Measurements from ENCODE around the gene FBXL7. TPM values are rescaled to one million over a fixed set of nuclear protein-coding genes. Genes with fewer than 3 reads are reported as not detected.

Gene FBXL7
- total RNA-seq, 1 donor from 2014 or later: 4.4 TPM

DNA sequence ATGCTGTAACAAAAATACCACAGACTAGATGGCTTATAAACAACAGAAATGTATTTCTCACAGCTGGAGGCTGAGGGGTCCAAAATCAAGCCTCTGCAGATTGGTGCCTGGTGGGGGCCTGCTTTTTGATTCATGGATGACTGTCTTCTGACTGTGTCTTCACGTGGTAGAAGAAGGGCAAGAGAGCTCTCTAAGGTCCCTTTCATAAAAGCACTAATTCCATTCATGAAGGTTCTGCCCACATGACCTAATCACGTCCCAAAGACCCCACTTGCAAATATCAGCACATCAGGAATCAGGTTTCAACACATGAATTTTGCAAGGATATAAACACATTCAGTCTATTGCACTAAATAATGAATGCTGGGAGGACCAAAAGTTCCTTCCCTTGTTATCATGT is 401.2 kb downstream of the FBXL7 start:
- TF ChIP-seq, protein P1, sequence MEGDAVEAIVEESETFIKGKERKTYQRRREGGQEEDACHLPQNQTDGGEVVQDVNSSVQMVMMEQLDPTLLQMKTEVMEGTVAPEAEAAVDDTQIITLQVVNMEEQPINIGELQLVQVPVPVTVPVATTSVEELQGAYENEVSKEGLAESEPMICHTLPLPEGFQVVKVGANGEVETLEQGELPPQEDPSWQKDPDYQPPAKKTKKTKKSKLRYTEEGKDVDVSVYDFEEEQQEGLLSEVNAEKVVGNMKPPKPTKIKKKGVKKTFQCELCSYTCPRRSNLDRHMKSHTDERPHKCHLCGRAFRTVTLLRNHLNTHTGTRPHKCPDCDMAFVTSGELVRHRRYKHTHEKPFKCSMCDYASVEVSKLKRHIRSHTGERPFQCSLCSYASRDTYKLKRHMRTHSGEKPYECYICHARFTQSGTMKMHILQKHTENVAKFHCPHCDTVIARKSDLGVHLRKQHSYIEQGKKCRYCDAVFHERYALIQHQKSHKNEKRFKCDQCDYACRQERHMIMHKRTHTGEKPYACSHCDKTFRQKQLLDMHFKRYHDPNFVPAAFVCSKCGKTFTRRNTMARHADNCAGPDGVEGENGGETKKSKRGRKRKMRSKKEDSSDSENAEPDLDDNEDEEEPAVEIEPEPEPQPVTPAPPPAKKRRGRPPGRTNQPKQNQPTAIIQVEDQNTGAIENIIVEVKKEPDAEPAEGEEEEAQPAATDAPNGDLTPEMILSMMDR (IDR thresholded peaks at IDR 0.05; ENCODE audit: insufficient read depth, low read length, poor library complexity, severe bottlenecking): no peak
- Histone ChIP-seq H3K27me3 (ENCODE audit: control insufficient read depth, insufficient read depth, low read length) (no peaks in the 10 kb centered on the region), H3K36me3 (ENCODE audit: control insufficient read depth, insufficient read depth, low read length) (no peaks in the 10 kb centered on the region), H3K4me3 (ENCODE audit: low read depth, low read length) (no peak overlapping the region)
- no peak for DNase-seq (ENCODE audit: low read depth)

DNA sequence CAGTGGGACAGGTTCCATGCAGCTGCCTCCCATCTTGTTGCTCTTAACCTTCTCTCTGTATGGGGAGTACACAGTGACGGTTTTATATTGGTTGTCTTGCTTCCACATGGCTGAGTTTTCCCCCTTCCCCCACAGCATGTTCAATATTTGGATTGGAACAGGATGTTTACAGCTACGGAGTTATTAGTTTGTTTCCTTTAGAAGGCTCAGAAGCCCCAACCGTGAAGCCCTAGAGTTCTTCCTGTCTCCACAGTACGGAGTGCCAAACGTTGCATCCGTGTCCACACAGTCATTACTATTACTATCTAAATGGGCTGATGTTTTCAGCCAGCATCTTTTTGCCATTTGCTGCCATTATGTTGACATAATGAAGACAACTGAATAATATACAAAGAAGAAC is 402.1 kb downstream of the FBXL7 start:
- Histone ChIP-seq H3K27me3 (ENCODE audit: control insufficient read depth, insufficient read depth, low read length) (no peaks in the 10 kb centered on the region), H3K4me3 (ENCODE audit: low read depth, low read length) (no peak overlapping the region), H3K36me3 (ENCODE audit: control insufficient read depth, insufficient read depth, low read length) (no peaks in the 10 kb centered on the region)
- TF ChIP-seq, protein P1 (IDR thresholded peaks at IDR 0.05; ENCODE audit: insufficient read depth, low read length, poor library complexity, severe bottlenecking): no peak
- DNase-seq (ENCODE audit: low read depth): no peak

DNA sequence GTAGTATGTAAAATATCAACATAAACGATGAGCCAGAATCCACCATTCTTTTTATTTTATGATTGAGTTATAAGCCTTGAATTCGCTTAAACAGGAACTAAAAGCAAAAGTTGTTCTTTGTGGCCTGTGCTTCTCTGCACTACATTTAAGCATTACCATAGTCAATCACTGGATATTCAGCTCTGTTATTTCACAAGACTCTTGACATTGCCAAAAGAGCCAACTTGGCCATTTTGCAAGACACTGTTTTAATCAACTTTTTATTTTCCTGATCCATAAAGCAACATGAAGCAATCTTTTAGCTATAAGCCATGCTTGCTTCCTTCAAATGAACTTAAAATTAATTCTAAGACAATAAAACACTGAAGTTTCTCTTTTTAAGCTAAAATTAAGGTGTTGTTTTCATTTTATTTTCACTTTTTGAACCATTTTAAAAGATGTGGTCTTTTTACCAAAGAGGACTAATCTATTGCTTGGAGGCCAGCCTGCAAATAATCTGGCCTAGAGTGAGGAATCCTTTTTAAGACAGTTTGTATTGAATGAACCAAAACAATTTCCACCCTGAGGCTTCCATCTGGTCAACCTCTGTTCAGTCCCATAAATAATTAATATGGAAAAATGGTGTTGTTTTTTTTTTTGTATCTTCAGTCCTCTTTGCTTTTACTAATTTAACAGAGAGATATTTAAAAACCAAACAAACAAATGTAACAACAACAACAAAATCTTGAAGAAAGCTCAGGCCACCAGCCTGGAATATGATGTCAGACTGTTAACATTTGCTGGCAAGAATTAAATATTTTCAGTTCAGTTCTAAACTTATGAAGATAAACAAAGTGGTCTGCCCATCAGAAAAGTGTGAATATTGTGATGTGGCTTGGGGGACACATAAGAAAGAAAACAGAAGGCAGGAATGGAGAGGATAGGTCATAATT is 405.2 kb downstream of the FBXL7 start:
- H3K36me3 ChIP-seq (ENCODE audit: control insufficient read depth, insufficient read depth, low read length): no peaks in the 10 kb centered on the region
- TF ChIP-seq, protein P1 (IDR thresholded peaks at IDR 0.05; ENCODE audit: insufficient read depth, low read length, poor library complexity, severe bottlenecking): no peak
- H3K27me3 ChIP-seq (ENCODE audit: control insufficient read depth, insufficient read depth, low read length): no peaks in the 10 kb centered on the region
- DNase-seq (ENCODE audit: low read depth): no peak
- H3K4me3 ChIP-seq (ENCODE audit: low read depth, low read length): no peak overlapping the region

DNA sequence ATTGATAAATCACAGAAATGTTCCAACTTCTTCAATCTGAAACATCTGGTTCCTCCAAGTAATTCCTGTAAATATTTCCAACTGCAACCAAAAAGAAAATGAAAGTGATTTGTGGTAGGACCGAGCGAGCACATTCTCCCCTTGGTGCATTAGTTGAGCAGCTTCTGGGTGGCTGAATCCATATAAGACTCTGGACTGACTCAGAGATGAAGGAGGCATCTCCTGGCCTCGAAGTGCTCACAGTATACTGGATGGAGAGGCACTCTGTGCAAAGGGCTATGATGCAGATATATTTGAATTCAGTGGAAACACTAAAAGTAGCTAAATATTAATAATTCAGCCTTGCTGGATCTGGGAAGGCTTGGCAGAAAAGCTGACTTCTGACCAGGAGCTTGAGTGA is 414.7 kb downstream of the FBXL7 start:
- H3K27me3 ChIP-seq (ENCODE audit: control insufficient read depth, insufficient read depth, low read length): no peaks in the 10 kb centered on the region
- H3K4me3 ChIP-seq (ENCODE audit: low read depth, low read length): no peak overlapping the region
- no peak for DNase-seq (ENCODE audit: low read depth)
- TF ChIP-seq, protein P1 (IDR thresholded peaks at IDR 0.05; ENCODE audit: insufficient read depth, low read length, poor library complexity, severe bottlenecking): no peak
- no peaks in the 10 kb centered on the region for H3K36me3 ChIP-seq (ENCODE audit: control insufficient read depth, insufficient read depth, low read length)

DNA sequence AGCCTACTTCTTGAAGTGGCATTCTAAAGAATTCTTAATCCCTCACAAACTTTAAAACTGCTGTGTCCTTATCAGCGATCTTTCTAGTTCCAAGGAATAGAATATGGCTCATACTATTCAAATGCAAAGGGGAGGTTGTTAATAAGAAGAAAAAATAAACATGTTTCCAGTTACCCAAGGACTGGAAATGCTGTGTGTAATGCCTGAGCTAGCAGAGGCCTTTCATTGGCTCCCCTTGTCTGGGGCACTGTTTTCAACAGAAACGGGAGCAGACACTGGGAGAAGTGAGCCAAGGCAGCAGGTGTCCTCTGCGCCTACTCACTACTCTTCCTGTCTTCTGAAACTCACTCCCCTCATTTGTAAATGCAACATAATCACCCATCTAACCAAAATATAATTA is 426.6 kb downstream of the FBXL7 start:
- no peak for DNase-seq (ENCODE audit: low read depth)
- Histone ChIP-seq H3K4me3 (ENCODE audit: low read depth, low read length) (no peak overlapping the region), H3K27me3 (ENCODE audit: control insufficient read depth, insufficient read depth, low read length) (no peaks in the 10 kb centered on the region), H3K36me3 (ENCODE audit: control insufficient read depth, insufficient read depth, low read length) (no peaks in the 10 kb centered on the region)
- TF ChIP-seq, protein P1 (IDR thresholded peaks at IDR 0.05; ENCODE audit: insufficient read depth, low read length, poor library complexity, severe bottlenecking): no peak

Measured in kidney epithelial cell (primary cell).